CD4-positive, alpha-beta T cell treated with Interleukin-21 for 1 hour (primary cell): Measurements from ENCODE around the gene MYO9A.

ENCODE experiments used
- DNase-seq: peaks from one replicate; pipeline ENCODE4 v3.0.0-alpha.2; 2020

Gene MYO9A

GRCh38 chr15:71804695-71805470, 313.1 kb downstream of the MYO9A start:
- DNase-seq, result no peak

GRCh38 chr15:71804226-71804625, 313.7 kb downstream of the MYO9A start:
- no peak for DNase-seq

GRCh38 chr15:71802770-71803169, 315.2 kb downstream of the MYO9A start:
- DNase-seq, result no peak

GRCh38 chr15:71801935-71802655, 315.9 kb downstream of the MYO9A start:
- no peak for DNase-seq

- no peak for DNase-seq
Observed at GRCh38 chr15:71800835-71801745, 316.9 kb downstream of the MYO9A start.

- no peak for DNase-seq
Observed at GRCh38 chr15:71800190-71800589, 317.8 kb downstream of the MYO9A start.

- DNase-seq, result no peak
Observed at GRCh38 chr15:71798641-71799040, 319.3 kb downstream of the MYO9A start.

GRCh38 chr15:71792521-71792920, 325.4 kb downstream of the MYO9A start:
- no peak for DNase-seq

GRCh38 chr15:71791975-71792374, 326.0 kb downstream of the MYO9A start:
- no peak for DNase-seq

GRCh38 chr15:71790081-71790480, 327.9 kb downstream of the MYO9A start:
- no peak for DNase-seq

- no peak for DNase-seq
Observed at GRCh38 chr15:71789616-71790015, 328.3 kb downstream of the MYO9A start.

GRCh38 chr15:71788646-71789579, 329.0 kb downstream of the MYO9A start:
- no peak for DNase-seq

- no peak for DNase-seq
Observed at GRCh38 chr15:71786673-71787072, 331.3 kb downstream of the MYO9A start.

- no peak for DNase-seq
Observed at GRCh38 chr15:71785996-71786395, 332.0 kb downstream of the MYO9A start.

GRCh38 chr15:71784719-71785118, 333.2 kb downstream of the MYO9A start:
- DNase-seq, result peak; percentile 4

GRCh38 chr15:71782422-71783165, 335.4 kb downstream of the MYO9A start:
- no peak for DNase-seq

GRCh38 chr15:71781965-71782265, 336.0 kb downstream of the MYO9A start:
- DNase-seq, result no peak

GRCh38 chr15:71781179-71781964, 336.6 kb downstream of the MYO9A start:
- no peak for DNase-seq

GRCh38 chr15:71780115-71780976, 337.6 kb downstream of the MYO9A start:
- peak; percentile 27 for DNase-seq
